Rectal smooth muscle tissue (tissue), 1 donor: ENCODE measurements around the gene SCLT1.

Experiments
- H3K27ac ChIP-seq: one replicate; pipeline ENCODE4 v1.7.0; 2013; ENCODE audit warnings: low read depth, low read length, inconsistent platforms
- H3K27me3 ChIP-seq: one replicate; pipeline ENCODE4 v1.7.0; 2013; ENCODE audit warnings: low read length; ENCODE audit not compliant: control insufficient read depth, insufficient read depth
- H3K36me3 ChIP-seq: one replicate; pipeline ENCODE4 v1.7.0; 2013; ENCODE audit warnings: low read length; ENCODE audit not compliant: control insufficient read depth, insufficient read depth
- H3K4me1 ChIP-seq: one replicate; pipeline ENCODE4 v1.7.0; 2013; ENCODE audit warnings: low read length; ENCODE audit not compliant: control insufficient read depth, insufficient read depth
- H3K4me3 ChIP-seq: one replicate; pipeline ENCODE4 v1.7.0; 2013; ENCODE audit warnings: low read length
- H3K9ac ChIP-seq: one replicate; pipeline ENCODE4 v1.7.0; 2013; ENCODE audit warnings: low read length

Gene SCLT1

DNA sequence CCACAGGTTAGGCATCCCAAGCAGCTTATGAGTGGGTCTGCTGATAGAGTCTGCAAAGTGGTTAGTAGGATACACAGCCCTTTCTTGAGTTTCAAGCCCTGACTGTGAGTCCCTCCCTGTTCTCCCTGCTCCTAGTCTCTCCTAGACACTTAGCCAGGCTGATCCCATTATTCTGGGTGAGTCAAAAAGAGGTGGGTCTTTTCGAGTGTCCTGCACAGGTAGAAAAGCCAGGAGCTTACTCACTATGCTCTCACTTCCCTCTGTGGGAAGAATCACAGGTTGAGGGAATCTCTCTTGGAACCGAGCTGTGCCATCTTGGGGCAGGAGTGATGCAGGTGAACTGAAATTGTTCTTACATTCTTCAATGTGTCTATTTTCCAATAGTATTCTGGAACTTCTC, 29.7 kb downstream of the SCLT1 start:
- H3K27me3 ChIP-seq = no peaks in the 10 kb centered on the region
- H3K9ac ChIP-seq = no peak overlapping the region
- H3K27ac ChIP-seq = no peak overlapping the region
- H3K4me3 ChIP-seq = no peak overlapping the region
- peaks cover 3% of the 10 kb centered on the region for H3K36me3 ChIP-seq
- H3K4me1 ChIP-seq = no peaks in the 10 kb centered on the region

DNA sequence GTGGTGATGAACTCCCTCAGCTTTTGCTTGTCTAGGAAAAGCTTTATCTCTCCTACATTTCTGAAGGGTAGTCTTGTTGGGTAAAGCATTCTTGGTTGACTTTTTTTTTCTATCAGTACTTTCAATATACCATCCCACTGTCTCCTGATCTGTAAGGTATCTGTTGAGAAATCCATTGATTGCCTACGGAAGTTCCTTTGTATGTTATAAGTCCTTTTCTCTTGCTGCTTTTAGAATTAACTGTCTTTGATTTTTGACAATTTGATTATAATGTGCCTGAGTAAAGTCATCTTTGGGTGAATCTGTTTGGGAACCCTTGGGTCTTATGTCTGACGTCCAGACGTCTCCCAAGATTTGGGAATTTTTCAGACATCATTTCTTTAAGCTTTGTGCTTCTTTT, 30.8 kb downstream of the SCLT1 start:
- no peak overlapping the region for H3K27ac ChIP-seq
- no peak overlapping the region for H3K4me3 ChIP-seq
- H3K4me1 ChIP-seq = no peaks in the 10 kb centered on the region
- H3K27me3 ChIP-seq = no peaks in the 10 kb centered on the region
- H3K36me3 ChIP-seq = peaks cover 3% of the 10 kb centered on the region
- no peak overlapping the region for H3K9ac ChIP-seq

DNA sequence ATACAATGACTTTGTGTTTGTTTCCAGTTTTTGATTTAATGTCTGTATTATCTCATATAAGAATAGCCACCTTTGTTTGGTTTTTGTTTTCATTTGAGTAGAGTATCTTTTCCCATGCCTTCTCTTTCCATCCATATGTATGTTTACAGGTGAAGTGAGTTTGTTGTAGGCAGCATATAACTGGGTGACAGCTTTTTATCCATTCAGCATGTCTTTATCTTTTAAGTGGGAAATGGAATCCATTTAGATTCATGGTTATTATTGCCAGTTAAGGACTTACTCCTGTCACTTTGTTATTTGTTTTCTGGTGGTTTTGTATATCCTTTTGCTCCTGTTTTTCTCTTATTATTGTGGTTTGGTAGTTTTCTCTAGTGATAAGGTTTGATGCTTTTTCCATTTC, 34.3 kb downstream of the SCLT1 start:
- Histone ChIP-seq H3K4me3 (no peak overlapping the region), H3K9ac (no peak overlapping the region), H3K36me3 (peaks cover 3% of the 10 kb centered on the region), H3K27ac (no peak overlapping the region), H3K4me1 (no peaks in the 10 kb centered on the region), H3K27me3 (no peaks in the 10 kb centered on the region)

DNA sequence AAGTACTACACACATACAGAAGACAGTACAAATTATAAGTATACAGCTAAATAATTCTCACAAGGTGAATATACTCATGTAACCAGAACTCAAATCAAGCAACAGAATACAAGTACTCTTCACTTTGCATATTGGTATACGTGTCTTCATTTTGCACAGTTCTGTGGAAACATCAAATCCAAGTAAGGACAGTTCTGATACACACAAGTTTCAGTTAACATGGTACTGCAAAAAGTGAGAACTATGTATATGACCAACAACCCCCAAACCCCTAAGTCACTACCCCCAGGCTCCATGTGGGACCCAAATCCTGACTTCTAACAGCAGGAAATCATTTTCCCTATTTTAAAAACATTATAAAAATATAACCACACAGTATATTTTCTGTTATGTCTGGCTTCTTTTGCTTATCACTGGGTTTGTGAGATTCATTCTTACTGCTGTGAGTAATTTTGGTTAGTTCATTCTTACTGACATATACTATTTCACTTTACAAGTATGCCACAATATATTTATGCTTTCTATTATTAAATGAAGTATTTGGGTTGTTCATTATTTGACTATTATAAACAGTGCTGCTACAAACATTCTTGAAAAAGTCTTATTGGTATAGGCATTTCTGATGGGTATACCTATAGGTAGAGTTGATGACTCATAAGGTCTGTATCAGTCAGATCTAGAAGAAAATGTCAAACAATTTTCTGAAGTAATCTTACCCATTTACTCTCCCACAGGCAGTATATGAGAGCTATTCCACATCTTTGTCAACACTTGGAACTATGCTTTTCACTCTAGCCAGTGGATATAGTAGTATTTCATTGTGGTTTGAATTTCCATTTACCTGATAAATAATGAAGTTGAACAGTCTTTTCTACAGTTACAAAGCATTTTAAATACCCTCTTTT, 47.0 kb downstream of the SCLT1 start:
- Histone ChIP-seq H3K9ac (no peak overlapping the region), H3K4me1 (no peaks in the 10 kb centered on the region), H3K27me3 (no peaks in the 10 kb centered on the region), H3K36me3 (no peaks in the 10 kb centered on the region), H3K4me3 (no peak overlapping the region), H3K27ac (no peak overlapping the region)

DNA sequence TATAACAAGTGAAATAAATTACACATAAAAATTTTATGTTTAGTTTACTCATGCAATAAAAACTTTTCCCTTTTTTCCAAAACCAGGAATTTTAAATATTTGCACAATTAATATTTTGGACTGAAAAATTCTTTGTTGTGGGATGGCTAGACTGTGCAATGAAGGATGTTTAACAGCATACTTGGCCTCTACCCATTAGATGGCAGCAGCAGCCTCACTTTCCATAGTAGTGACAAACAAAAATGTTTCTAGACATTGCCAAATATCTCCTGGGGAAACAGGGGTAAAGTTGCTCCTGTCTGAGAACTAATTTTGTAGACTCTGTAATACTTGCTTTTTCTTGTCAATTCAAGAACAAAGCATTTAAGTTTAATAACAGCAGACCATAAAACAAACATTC, 49.8 kb downstream of the SCLT1 start:
- Histone ChIP-seq H3K36me3 (no peaks in the 10 kb centered on the region), H3K4me1 (no peaks in the 10 kb centered on the region), H3K4me3 (no peak overlapping the region), H3K27me3 (no peaks in the 10 kb centered on the region), H3K27ac (no peak overlapping the region), H3K9ac (no peak overlapping the region)

DNA sequence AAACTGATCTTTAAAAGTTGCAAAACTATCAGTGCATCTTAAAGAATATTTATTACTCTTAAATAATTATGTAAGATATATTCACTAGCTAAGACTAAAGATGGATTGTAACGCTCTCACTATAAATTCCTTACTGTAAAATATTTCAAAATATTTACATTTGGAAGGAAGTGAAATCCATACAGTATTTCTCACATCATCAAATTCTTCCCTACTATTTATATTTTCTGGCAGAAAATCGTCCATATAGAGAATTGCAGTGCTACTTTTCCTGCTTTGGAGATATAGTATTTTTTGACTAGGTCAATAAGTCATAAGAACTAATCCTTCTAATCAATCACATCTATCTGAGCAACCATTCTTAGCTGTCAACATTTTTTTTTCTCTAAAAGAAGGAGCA, 52.9 kb downstream of the SCLT1 start:
- no peaks in the 10 kb centered on the region for H3K27me3 ChIP-seq
- H3K9ac ChIP-seq = no peak overlapping the region
- H3K4me1 ChIP-seq = no peaks in the 10 kb centered on the region
- no peak overlapping the region for H3K4me3 ChIP-seq
- H3K36me3 ChIP-seq = no peaks in the 10 kb centered on the region
- H3K27ac ChIP-seq = no peak overlapping the region

DNA sequence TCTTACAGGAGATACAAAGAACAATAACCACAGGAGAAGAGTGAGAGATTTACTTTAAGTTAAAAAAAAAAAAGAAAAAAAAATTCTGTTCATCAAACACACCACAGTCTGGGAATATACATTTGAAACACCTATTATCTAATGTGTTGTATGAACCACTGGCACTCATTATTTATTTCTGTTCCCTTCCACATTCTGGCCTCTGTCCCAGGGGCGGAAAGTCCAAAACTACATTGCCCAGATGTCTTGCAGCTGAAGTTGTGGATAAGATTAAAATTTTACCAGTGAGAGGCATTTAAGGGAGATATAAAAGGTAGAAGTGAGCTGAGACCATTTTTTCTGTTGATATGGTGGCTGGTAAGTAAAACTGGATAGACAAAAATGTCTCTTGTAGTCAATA, 56.2 kb downstream of the SCLT1 start:
- Histone ChIP-seq H3K9ac (no peak overlapping the region), H3K27ac (no peak overlapping the region), H3K36me3 (no peaks in the 10 kb centered on the region), H3K4me3 (no peak overlapping the region), H3K27me3 (no peaks in the 10 kb centered on the region), H3K4me1 (no peaks in the 10 kb centered on the region)

DNA sequence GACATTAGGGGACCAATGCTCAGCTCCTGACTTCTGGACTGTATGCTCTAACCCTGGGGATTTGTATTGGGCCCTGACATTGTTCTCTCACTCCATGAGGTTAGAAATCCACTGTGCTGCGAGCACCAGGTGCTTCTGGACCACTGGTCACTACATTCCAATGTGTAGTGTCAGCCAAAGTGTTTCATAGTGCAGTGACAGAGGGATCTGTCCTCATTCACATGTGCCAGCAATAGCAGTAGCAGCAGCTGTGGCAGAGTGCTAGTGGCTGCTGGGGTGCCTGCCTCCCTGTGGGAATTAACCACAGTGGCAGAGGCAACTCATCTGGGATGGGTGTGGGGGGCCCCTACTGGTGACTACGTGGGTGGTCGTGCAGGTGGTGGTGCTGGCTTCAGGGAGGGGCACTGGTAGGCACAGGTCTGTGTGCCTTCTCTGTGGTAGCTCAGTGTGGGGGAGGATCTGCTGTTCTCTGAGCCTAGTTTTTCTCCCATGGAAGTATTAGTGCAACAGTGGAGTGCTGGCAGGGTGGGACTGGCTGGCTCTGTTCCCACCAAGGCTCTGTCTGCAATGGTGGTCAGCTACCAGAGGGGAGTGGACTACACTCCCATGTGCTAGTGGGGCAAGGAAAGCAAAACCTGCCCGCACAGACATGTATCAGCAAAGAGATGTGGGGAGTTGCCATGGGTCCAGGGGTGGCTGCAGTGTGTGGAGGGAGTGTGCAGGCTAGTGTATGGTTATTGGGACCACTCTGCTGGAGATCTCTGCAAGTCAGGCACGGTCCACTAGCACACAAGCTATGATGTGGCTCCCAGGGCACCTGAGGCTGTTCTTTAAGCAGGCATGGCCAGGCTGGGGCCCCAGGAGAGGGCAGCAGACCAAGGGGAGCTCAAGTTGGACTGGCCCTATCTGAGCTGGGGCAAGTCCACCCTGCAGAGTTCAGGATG, 78.5 kb downstream of the SCLT1 start:
- no peak overlapping the region for H3K9ac ChIP-seq
- no peaks in the 10 kb centered on the region for H3K4me1 ChIP-seq
- H3K36me3 ChIP-seq = no peaks in the 10 kb centered on the region
- H3K4me3 ChIP-seq = no peak overlapping the region
- no peaks in the 10 kb centered on the region for H3K27me3 ChIP-seq
- H3K27ac ChIP-seq = no peak overlapping the region

DNA sequence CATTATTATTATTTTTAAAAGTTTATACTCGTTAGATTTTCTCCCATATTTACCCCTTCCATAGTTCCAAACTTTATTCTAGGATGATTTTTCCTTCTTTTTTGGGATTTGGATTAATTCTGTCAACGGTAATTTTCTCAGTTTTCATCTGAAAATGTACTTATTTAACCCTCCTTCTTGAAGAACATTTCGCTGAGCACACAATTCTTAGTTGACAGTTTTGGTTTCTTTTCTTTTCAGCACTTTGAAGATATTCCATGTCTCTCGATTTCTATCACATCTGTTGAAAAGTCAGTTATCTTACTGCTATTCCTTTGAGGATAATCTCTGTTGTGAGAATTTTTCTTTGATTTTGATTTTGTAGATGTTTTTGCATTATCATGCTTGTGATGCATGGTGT, 85.2 kb downstream of the SCLT1 start:
- H3K27ac ChIP-seq = no peak overlapping the region
- no peak overlapping the region for H3K4me3 ChIP-seq
- no peak overlapping the region for H3K9ac ChIP-seq
- H3K27me3 ChIP-seq = no peaks in the 10 kb centered on the region
- no peaks in the 10 kb centered on the region for H3K36me3 ChIP-seq
- H3K4me1 ChIP-seq = no peaks in the 10 kb centered on the region

DNA sequence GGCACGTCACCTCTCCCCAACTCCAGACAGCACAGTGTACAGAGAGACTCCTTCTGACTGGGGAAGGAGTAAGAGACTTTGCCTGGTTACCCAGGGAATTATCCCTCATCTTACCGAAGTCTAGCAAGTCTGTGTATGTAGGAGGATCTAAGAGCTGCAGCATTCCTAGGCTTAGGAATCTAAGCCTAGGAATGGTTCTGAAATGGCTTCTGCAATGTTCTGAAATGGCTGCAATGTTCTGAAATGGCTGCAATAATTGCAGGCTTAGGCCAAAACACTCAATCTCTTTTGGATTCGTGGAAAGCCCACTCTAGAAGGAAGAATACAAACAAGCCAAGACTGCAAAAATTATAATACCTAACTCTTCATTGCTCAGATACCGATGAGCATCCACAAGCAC, 106.4 kb downstream of the SCLT1 start:
- no peak overlapping the region for H3K27ac ChIP-seq
- peaks cover 3% of the 10 kb centered on the region for H3K36me3 ChIP-seq
- no peaks in the 10 kb centered on the region for H3K27me3 ChIP-seq
- H3K4me1 ChIP-seq = no peaks in the 10 kb centered on the region
- H3K9ac ChIP-seq = no peak overlapping the region
- H3K4me3 ChIP-seq = no peak overlapping the region

DNA sequence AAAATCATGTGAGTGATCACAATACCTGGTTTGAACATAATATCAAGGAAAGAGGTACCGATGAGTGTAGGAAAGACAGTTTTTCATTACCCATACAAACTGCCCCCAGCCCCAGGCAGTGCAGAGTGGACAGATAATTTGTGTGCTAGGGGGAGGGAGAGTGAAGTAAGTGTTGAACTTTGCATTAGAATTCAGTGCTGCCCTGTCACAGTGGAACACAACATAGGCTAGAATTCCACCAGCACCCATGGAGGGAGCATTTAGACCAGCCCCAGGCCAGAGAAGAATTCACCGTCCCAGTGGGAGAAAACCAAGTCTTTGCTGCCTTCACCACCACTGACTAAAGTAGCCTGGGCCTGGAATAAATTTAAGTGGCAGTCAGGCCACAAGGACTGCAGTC, 107.3 kb downstream of the SCLT1 start:
- H3K27me3 ChIP-seq = no peaks in the 10 kb centered on the region
- H3K36me3 ChIP-seq = peaks cover 3% of the 10 kb centered on the region
- no peak overlapping the region for H3K27ac ChIP-seq
- H3K9ac ChIP-seq = no peak overlapping the region
- no peaks in the 10 kb centered on the region for H3K4me1 ChIP-seq
- no peak overlapping the region for H3K4me3 ChIP-seq

DNA sequence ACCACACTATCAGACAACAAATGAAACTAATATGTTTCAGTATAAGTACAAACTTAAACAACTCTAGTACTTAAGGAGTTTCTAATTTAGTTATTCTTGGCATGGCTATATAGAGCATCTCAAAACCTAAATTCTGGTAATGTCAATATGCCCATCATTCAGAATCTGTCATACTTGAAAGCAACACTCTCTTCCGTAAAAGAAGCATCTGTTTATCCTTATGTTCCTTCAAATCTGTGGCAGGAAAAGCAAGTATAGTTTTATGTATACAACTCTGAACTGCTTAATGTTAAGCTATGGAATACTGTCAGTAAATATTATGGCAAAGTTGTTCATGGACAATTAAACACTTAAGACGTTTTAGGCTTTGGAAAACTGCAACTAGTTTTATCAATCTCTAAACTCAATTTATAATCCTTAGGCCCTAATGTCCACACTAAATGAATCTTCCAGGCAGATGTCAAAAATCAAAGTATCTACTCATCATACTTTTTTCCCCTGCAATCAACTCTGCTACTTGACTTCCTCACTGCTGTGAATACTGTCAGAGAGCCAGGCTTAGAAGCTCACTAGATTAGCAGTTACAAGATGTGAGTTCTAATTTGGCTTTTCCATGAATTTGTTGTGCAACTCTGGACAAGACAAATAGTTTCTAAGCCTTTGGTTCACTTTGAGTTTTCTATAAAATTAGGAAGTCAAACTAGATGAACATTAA, 109.4 kb downstream of the SCLT1 start:
- Histone ChIP-seq H3K27me3 (no peaks in the 10 kb centered on the region), H3K36me3 (peaks cover 3% of the 10 kb centered on the region), H3K4me3 (no peak overlapping the region), H3K9ac (no peak overlapping the region), H3K27ac (no peak overlapping the region), H3K4me1 (no peaks in the 10 kb centered on the region)
